HG02981 (cell line): ENCODE measurements around the gene GAL3ST2.
"Not testable (repeated sequence)": the region's sequence is repeated elsewhere in the genome, so short reads cannot be mapped to it uniquely, and the experiment has no call there.

ENCODE experiments used
- ATAC-seq: cut with Tn5 transposase; IDR thresholded peaks from one replicate; pipeline ENCODE4 v1.9.1; 2021; ENCODE audit warnings: mild to moderate bottlenecking, moderate library complexity; ENCODE audit not compliant: unreplicated experiment

Gene GAL3ST2

DNA sequence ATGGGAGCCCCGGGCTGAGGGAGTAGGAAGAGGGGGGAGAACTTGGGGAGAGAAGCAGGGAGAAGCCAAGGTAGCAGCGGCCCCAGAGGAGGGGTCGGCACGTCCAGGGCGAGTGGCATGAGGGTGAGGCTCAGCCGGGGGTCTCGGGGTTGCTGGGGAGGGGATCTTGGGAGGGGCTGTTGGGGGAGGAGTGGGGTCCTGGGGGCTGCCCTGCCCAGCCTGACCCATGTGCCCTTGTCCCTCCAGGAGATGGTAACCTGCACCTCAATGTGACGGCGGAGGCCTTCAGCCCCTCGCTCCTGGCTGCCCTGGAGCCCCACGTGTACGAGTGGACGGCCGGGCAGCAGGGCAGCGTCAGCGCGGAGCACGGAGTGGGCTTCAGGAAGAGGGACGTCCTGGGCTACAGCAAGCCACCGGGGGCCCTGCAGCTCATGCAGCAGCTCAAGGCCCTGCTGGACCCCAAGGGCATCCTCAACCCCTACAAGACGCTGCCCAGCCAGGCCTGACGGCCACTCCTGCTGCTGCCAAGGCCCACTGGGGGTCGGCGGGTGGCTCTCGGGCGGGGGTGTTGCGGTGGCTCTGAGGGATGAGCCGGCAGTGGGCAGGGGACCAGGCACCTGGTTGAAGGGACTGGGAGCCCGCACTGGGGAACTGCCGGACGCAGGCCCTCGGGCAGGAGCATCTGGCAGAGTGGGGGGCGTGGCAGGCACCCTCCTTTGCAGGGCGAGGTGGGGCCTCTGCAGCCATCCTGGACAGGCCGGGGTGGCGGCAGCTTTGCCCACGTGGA, 9.0 kb upstream of the GAL3ST2 start:
- ATAC-seq, result no peak

DNA sequence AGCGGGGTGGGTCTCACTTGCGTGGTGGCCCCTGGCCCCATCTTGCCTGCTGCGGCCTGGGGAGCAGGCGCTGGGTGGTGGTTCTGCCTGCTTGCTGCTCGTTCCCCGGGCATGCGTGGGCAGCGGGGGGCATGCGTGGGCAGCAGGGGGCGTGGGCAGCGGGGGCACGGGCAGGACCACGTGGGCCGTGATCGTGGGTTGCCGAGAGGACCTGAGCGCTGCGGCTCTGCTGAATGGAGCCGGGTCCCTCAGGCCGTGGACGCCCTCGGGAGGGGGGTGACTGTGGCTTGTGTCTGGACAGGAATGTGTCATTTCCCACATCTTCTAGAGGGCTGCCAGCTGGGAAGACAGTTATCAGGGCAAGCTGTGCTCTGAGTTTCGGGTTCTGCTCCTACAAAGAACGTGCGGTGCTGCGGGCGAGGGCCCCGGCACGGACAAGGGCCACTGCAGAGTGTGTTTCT, 8.3 kb upstream of the GAL3ST2 start:
- no peak for ATAC-seq

DNA sequence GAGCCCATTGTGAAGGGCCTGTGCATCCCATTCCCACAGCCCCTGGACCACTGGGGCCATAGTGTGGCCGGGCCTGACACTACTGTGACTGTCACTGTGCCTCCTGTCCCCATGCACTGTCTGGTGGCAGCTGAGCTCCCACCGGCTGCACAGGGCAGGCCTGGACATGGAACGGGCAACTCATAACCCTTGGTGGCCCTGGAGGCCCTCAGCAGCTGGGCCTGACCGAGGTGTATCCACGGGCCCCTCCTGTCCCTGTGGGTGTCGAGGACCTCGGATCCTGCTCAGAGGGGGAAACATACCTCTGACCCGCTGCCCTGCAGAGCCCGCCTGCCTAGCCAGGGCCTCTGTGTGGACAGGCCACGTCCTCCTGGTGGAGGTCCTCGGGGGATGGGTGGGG, 7.8 kb upstream of the GAL3ST2 start:
- ATAC-seq, result no peak

DNA sequence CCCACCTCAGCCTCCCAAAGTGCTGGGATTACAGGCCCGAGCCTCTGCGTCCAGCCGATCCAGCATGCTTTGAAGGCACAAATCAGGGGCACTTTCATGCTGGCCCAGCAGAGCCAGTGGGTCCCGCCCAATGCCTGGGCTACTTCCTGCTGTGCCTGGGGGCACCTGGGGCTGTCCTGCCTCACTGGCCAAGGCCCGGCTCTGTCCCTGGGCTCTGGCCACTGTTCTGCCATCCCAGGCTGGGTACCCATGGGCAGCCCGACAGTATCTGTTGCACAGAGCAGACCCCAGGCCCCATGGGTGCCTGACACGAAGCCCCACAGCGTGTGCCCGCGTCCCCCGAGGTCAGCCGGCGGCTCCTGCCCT, 6.8 kb upstream of the GAL3ST2 start:
- ATAC-seq, result no peak

DNA sequence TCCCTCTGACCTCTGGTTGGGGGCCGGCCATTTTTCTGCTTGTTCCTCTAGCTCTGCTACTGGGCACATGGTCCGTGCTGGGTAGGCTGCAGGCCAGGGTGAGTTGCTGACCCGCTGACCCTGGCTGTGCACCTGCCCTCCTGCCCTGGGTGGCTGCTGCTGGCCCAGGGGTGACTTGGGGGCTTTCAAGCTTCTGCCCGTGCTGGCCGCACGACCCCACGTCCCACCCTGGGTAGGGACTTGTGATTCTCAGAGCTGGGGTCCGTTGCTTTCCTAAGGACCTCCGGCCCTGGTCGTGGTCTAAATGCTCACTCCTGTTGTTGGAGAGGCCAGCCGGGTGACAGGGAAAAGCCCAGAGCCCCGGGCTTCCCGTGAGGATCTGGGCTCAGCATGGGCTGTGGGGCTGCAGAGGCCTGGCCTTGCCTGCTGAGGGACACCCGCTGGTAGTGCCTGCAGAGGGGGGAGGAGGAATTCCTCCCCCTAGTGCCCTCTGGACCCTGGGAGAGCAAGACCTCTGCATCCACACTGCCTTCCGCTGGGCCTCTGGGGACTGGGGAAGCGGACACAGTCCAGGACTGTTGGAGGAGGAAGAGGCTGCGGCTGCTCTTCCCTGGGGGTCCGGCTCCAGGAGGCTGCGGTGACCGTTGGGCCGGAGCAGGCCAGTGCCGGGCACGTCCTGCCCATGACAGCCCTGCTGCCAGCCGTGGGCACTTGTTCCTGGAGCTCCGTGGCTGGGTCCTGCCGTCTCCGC, 6.3 kb upstream of the GAL3ST2 start:
- no peak for ATAC-seq

DNA sequence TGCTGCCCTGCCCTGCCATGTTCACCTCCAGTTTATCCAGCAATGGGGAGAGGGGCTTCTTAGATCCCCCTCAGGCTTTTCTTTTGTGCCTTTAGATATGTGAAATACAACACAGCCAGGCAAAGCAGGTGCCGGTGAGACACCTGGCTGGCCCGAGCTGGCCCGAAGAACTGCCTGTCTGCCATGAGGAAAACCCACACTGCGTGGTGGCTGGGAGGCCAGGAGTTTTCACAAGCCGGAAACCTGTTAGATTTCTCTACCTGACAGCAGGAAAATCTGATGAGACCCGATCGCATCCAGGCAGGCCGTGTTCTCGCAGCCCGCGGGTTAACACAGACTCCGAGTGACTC, 5.7 kb upstream of the GAL3ST2 start:
- no peak for ATAC-seq

DNA sequence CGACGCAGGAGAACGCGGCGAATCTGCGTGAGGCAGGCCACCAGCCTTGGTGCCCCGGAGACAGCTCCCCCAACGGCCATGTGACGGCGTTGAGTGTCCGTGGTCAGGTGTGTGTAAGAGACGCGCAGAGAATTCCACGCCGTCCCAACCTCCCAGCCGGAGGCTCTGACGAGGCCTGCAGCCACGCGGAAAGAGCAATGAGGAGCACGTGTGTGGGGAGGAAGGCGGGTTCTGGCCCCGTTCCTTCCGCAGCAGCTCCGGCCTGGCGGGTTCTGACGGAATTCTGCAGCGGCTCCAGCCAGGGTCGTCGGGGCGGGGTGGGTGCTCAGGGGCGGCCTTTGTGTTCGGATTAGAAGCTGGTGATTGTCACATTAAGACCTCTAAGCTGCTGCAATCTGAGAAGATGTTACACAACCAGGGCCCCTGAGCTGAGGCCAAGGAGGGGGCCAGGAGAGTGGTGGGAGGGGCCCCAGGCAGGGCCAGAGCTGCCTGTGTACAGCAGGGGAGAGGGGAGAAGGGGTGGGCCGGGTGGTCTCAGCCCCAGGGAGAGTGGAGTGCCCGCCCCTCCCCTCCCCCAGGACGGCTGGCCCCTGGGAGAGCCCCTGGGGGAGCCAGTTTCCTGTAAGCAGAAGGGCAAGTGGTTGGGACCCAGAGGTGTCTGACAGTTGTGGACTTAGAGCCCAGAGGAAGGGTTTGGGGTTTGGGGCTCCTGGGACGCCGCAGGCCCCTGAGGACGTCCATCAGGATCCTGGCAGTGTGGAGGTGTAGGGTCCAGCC, 5.1 kb upstream of the GAL3ST2 start:
- ATAC-seq, result no peak

DNA sequence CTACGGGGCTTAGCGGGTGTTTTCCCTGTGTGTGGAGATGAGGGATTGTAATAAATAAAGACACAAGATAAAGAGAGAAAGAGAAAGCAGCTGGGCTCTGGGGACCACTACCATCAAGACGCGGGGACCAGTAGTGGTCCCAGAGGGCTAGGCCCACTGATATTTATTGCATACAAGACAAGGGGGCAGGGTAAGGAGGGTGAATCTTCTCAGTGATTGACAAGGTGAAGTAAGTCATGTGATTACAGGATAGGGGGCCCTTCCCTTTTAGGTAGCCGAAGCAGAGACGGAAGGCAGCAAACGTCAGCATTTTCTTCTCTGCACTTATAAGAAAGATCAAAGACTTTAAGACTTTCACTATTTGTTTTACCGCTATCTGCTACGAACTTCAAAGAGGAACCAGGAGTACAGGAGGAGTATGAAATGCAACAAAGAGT, 4.5 kb upstream of the GAL3ST2 start:
- ATAC-seq, result no peak

DNA sequence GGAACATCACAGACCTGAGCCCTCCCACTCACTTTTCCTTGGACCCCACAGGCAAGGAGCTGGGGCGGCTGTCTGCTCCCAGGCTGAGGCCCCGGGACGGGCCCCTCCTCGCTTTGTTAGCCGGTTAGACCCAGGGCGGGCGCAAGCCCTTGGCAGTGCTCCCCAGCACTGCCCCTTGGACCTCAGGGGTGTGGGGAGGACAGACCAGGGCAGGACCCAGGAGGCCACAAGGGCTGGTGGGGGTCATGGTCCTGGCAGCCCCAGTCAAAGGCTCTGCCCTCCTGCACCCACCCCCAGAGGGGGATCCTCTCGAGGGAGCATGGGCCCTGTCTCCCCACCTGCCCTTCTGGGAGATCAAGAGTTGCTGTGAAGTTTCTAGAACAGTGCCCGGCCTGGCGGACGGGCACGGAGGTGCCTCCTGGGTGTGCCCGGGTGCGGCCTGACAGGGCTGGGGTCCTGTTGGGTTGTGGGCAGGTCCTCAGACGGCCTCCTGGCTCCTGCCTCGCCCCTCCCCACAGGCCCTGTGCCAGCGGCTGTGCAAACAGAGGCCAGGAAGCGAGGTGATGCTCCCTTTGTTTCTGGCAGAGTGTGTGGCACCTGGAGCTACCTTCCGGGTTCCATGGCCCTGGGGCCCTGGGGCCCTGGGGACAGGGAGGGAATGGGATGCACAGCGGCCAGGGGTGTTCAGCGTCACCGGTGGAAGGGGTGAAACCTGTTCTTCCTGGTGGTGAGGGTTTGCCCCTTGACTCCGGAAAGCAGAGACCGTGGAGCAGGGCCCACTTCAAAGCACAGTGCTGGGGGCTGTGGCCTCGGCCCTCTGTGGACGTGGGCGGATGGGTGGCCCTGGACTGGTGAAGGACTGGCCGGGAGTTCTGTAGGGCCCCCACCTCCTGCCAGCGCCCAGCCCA, 2.9 kb upstream of the GAL3ST2 start:
- no peak for ATAC-seq

DNA sequence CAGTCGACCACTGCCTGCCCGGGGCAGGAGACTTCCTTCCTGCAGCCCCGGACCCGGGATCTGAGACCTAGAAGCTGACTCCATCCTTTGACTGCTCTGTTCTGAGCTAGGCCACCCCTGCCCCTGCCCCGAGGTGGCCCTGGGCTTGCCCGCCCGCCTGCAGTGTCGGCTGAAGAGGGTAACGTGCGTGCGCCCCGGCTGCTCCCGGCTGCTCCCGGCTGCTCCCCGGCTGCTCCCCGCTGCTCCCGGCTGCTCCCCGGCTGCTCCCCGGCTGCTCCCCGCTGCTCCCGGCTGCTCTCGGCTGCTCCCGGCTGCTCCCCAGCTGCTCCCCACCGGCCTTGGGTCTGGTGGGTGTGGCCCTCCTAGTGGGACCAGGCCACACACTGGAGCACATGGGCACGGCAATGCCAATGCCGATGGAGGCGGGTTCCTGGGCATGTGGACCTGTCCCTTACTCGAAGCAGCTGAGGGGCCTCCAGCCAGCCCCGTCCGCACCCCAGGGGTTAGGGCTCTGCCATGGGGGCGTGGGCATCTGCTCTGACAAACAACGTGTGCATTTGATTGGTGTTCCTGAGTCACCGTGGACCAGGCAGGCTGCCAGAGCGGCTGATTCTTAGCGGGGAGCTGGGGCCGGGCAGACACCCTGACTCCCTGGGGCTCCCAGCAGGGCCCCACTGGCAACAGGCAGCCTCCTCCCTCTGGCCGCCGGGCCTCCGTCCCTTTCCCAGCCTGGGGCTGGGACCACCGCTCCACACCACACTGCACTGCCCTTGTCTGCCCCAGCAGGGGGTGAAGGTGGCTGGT, 2.0 kb upstream of the GAL3ST2 start:
- ATAC-seq, result no peak

DNA sequence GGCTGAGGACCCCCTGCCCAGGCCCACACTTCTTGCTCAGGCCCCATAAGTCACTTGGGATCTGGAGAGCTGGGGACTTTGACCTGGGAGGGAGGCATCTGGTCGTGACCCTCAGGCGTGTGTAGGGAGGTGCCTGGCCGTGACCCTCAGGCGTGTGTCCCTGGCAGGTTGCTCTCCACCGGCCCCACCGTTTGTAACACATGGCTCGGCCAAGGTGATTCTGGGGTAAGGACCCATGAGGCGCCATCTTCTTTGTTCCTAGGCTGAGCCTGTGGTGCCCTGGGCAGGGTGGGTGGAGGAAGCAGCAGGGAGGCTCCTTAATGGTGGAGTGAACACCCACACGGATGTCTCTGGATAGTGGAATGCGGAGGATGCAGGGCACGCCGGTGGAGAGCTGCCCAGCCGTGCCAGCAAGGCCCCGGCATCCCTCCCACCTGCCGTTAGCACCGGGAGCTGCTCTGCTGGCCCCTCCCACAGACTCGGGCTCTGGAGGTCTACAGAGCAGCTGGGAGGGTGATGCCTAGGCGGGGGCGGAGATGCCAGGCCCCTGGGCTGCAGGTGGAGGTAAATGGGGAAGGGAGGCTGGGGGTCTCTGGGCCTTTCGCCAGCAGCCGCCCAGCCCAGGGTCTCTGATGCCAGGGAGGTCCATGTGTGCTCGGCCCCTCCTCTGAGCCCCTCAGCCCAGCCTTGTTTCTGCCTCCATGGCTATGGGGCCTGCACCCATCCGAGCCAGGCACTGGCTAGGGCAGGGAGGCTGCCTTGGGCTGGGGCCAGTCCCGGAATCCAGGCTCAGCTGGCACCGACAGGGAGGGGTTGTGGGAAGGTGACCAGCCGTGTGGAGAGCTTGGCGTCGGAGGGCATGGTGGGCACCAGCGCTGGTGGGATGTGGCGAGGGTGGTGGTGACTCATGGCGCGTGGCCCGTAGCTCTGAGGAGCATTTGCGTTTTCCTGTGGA, 1.1 kb upstream of the GAL3ST2 start:
- ATAC-seq, result no peak

DNA sequence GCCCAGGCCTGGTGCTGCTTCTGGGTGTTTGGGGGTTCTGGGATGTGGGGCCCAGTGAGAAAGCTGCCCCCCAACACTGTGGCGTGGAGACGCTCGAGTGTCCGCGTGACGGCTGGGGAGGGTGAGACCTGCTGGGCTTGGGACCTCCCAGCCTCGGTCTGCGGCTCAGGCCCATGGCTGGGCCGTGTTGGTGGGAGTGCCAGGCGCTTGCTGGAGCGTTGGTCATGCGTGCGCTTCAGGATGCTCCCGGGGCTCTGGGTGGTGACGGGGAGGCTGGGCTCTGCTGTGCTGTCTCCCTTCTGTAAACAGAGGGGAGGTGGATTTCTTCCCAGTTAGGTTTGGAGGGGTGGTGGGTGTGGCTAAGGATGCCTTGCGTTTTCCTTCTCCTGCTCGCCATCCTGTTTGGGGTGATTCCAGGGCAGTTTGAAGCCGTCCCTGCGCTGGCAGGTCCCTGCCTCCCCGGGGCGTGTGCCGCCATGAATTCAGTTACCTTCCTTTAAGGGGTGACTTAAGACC, 606 bp downstream of the GAL3ST2 start:
- ATAC-seq, result no peak

DNA sequence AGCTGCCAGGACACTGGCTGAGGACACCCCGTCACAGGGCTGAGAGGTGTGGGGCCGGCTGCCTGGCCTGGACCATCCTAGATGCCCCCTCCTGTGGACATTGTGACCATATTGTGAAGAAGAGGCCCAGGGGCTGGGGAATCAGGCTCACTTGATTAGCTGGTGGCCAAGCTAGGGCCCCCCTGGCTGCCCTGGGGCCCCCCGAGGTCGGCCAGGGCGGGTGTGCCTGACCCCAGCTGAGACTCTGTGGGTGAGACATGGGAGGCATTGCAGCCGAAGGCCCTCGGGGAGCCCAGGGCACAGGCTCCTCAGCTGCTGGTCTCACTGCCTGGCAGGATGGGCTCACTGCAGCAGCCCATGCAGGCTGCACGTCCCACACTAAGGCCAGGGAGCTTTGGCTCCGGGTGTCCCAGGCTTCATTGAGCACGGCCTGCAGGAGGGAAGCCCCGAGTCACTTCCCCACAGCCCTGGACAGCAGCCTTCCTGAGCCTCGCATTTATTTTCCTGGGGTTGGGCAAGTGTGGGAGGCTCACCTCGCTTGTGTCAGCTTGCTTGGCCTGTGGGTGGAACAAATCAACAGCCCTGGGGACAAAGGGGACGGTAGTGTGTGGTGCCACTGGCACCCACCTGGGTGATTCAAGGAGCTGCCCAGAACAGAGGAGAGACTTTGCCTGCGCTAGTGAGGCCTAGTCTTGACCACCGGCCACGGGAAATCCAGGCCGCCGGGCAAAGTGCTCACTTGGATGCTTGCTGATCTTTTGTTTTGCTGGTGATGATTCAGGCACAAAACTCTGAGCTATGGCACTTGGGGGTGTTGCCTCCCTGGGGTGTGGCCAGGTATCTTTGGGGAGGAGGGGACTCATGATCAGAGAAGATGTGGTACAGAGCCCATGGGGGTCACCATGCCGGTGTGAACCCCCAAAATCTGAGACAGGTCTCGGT, 1.3 kb downstream of the GAL3ST2 start:
- ATAC-seq, result no peak

DNA sequence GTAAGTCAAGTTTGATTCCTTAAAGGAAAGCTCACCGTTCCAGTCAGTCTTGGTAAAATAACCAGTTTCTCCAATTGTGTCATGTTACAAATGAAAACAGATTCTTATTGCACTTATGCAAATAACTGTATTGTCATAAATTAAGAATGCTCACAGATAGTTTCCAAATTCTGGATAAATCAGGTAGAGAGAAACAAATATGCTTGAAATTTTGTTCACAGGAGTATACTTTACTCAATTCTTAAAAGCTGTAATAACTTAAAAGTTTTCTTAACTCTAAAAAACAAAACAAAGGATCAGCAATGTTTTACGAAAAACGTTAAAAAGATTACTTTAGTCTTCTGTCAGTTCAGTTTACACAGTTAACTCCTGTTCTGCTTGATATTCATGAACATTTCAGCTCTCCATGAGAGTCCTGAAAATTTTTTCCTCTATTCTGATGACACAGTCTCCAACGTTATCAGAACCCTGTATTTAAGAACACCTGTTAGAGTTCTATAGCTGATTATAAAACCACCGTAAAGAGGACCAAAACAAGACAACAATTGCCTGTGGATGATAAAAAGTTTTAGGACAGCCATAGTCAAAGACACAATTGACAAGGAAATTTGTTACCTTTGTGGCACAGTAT, 4.4 kb downstream of the GAL3ST2 start:
- ATAC-seq, result no peak

DNA sequence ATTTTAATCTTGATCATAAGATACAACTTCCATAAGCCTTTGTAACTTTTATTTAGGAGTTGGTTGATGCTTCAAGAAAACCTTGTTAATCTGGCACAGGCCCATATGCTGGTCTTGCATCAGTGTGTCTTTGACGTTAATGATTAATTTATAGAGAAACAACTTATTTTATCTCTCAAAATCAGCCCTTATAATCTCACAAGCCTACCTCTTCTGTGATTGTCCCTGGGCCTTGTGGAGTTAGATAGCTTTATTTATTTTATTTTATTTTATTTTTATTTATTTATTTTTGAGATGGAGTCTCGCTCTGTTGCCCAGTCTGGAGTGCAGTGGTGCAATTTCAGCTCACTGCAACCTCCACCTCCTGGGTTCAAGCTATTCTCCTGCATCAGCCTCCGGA, 5.4 kb downstream of the GAL3ST2 start:
- ATAC-seq, result not testable (repeated sequence)

DNA sequence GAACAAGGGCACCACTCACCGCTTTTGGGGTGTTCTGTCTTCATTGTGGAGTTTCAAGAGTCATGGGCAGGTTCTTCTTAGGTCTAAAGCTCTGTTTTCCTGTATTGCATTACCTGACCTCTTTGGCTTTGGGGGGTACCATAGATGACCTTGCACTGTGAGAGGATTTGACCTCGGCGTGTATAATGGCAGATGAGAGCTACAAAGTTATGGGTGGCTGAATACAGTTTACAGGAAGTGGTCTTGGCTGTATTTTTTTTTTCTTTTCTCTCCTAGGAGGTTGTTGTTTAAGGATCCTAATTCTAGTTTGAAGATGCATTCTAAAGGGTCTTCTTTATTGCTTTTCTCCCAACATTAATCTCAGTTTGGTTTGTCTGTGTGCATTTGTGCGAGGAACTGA, 11.5 kb downstream of the GAL3ST2 start:
- no peak for ATAC-seq

DNA sequence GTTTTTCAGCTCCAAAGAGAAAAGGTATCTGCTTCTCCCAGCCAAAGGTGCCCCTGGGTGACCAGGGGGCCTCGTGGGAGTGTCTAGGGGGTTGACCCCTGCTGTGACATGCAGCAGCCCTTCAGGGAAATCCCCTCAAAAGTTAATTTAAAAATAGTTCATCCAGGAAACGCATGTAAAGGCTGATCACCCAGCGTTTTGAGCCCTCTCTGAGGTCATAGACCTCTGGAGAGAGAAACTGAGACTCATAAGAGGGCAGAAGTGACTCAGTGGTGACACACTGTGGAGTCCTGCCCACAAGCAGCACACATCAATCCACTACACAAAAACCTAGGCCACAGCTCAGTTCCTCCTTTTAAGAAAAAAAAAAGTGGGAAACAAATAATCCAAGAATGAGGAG, 11.9 kb downstream of the GAL3ST2 start:
- ATAC-seq, result peak; percentile 53
